Dermis microvascular lymphatic vessel endothelial cell (primary cell): Measurements from ENCODE around the gene PTBP1. TPM values are rescaled to one million over a fixed set of nuclear protein-coding genes. Genes with fewer than 3 reads are reported as not detected.

ENCODE experiments used
- DNase-seq, 2 donors: peaks; one replicate each; pipeline versions ENCODE4 v3.0.0 to v3.0.0-alpha.2; 2010; ENCODE audit warnings: low read depth in 2 of 2
- total RNA-seq: library from RNA; depleted of rRNA; stranded (reverse); fragments of >200 nt; gene quantifications from 2 replicates; pipeline ENCODE4 v1.2.1, GENCODE V29; 2014

PTBP1 gene
- total RNA-seq, 1 donor from 2014 or later: 128 TPM

DNA sequence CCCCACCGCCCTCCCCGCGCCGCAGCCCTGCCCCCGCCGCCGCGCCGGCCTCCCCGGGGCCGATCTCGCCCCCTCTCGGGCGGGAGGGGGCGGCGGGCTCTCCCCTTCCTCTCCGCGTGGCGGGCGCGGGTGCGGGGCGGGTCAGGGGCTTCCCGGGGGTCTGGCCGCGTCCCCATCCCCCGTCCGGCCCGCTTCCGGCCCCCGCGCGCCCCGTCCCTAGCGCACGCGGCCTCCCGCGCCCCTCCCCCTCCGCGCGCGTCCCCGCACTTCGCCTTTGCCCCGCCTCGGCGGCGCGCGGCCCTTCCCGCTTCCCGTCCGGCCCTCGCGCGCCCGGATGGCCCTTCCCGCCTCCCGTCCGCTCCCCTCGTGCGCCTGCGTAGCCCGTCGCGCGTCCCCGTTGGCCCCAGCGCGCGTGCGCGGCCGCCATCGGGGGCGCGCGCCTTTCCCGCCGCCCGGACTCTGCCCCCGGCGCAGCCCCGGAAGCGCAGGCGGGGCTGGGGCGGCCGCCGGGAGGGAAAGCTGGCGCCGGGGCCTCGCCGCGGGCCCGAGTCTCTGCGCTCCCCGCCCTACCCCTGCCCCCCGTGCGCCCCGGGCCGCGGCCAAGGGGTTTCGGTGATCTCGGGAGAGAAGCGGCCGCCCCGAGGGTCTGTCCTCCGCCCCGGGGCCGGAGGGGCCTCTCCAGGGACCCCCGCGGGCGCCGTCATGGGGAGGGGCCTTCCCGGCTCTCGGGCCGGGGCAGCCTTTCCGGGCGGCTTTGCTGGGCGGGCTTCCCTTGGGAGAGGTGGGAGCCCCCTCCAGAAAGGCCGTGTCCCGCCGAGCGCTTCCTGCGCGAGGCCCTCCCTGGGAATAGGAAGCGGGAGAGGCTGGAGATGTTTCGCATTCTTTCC is 519 bp downstream of the PTBP1 start:
- peak; percentile 69 to 91 for DNase-seq

DNA sequence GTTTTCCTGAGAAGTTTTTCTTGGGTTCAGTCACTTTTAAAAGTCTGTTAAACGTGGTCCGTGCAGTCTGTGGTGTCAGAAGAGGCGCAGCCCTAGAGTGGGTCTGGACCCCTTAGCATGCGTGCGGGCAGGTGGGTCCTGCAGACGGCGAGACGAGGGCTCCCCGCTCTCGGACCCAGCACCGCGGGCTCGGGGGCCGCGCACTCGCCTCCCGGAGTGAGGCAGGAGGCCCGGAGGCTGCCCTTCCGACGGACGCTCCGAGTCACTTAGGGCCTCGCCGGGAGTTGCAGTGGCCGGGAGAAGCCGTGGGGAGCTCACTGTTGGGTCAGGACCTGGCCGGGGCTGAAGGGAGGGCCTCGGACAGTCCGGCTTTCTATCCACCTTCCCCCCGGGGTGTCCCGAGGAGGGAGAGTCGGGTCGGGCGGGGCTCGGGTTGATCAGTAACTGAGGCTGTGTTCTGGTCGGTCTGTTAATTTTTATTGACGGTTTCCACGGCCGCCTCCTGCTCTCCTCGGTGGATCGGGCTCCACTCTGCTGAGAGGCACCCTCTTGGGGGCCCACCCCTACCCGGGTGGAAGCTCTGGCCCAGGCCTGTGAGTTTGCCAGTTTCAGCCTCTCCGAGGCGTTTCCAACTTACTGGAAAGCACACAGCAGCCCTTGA is 1.3 kb downstream of the PTBP1 start:
- DNase-seq: no peak

DNA sequence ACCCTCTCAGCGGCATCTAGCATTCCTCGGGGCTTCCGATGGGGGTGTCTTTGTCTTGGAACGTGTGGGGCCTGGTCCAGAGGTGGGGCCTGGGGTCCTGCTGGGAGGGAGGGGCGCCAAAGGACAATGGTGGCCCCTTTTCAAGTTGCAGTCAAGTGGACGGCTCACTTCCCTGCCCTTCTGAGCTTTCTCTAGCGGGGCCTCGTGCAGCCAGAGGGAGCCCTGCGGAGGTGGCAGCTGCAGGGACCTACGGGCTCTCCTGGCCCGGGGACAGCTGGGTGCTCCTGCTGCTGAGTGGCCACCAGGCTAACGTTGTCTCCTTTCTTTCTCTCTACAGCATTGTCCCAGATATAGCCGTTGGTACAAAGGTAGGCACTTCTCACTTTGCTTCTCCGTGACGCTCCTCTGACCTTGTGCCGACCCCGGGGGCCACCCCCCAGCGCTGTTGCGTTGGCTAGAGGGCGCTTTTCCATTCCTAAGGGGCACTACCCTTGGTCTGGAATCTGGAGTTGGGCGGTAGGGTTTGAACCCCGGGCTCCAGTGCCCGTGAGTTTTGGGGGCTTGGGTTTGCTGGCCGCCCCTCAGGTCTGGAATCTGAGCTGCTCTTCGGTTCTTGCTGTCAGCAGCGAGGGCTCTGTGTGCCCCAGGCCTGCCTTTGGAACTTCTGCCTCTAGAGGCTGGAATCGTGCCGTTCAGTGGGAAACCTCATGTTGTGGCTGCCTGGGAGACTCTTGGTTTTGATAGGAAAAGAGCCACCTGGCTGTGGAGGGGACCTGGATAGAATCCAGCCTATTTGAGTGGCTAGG is 2.0 kb downstream of the PTBP1 start:
- DNase-seq: peak in 1 of 2 donors; percentile 49

DNA sequence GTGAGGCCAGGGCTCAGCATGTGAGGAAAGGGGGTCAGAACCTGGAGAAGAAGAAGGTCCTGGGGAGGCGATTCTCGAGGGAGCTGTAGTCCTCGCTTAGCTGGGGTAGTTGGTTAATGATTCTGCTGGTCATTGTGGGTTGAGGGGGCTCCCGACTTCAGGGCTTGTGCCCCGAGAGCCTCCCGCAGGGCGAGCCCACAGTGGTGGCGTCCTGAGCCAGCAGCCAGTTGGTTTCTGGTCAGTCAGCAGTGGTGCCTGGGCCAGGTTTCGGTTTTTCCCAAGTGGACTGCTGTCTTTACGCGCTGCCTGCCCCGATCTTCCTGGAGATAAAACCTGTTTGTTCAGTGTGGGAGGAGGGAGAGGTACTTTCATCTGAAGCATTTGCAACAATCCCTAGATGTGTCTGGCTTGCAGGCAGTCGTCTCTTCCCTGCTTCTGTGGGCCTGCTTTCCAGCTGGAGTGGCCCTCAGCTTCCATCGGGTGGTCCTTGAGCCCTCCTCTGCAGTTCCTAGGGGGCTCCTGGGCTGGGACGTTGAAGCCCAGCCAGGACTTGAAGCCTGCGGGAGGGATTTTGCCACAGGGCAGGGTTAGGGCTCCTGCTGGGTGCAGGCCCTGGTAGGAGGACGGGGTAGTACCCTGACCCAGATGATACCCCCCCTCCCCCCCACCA is 3.2 kb downstream of the PTBP1 start:
- DNase-seq: peak in 1 of 2 donors; percentile 42

GRCh38 chr19:801030-801860 is 4.0 kb downstream of the PTBP1 start:
- DNase-seq: peak in 1 of 2 donors; percentile 44

- peak in 1 of 2 donors; percentile 58 for DNase-seq
Observed at GRCh38 chr19:801861-802497, 4.7 kb downstream of the PTBP1 start.

- DNase-seq: peak in 1 of 2 donors; percentile 40
Observed at GRCh38 chr19:802498-803098, 5.3 kb downstream of the PTBP1 start.

DNA sequence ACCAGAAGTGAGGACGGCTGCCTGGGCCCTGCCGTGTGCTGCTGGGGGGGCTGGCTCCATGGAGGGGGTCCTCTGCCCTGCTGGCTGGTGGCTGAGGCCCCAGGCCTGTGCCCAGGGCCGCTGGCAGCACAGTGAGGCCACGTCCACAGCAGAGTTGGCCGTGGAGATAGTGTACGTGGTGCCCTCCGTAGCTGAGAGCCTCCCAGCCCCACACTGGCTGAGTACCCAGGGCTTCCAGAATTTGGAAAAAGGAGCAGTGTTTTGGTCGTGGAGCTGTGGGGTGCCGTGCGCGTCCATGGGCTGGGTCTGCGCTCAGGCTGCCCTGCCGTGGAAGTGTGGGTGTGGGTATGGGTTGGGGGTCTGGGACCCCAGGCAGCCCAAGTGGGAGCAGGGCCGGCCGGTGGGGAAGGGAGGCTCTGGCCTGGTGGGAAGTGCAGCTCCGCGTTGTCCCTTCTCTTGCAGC is 5.9 kb downstream of the PTBP1 start:
- no peak for DNase-seq

DNA sequence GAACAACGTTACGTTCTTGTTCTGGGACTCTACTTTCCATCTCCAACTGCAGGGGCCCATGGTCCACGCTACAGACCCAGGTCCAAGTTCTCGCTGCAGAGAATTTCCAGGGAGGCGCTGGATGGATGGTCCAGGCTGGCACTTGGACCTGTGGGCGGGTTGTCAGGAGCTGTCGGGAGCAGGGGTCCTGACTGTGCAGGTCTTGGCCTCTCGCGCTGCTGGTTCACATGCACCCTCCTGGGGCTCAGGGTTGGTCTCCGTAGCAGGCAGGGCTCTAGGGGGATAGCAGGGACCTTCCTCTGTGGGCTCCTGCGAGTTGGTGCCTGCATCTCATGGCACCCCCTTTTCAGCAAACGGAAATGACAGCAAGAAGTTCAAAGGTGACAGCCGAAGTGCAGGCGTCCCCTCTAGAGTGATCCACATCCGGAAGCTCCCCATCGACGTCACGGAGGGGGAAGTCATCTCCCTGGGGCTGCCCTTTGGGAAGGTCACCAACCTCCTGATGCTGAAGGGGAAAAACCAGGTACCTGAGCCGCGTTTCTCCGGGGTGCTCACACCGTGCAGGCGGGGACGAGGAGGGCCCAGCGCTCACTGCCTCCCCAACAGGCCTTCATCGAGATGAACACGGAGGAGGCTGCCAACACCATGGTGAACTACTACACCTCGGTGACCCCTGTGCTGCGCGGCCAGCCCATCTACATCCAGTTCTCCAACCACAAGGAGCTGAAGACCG is 6.6 kb downstream of the PTBP1 start:
- DNase-seq: no peak

DNA sequence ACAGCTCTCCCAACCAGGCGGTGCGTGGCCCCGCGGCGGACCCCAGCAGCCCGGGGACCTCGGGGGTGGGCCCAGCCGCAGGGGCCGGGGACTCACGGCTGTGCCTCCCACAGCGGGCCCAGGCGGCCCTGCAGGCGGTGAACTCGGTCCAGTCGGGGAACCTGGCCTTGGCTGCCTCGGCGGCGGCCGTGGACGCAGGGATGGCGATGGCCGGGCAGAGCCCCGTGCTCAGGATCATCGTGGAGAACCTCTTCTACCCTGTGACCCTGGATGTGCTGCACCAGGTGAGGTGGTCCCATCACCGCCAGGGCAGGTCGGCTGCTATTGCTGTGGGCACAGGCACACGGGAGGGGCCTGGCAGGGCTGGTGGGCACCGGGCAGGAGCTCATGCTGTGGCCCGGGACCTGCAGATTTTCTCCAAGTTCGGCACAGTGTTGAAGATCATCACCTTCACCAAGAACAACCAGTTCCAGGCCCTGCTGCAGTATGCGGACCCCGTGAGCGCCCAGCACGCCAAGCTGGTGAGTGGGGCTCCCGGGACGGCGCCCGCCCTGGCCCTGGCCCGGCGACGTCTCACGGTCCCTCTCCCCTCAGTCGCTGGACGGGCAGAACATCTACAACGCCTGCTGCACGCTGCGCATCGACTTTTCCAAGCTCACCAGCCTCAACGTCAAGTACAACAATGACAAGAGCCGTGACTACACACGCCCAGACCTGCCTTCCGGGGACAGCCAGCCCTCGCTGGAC is 7.3 kb downstream of the PTBP1 start:
- no peak for DNase-seq

DNA sequence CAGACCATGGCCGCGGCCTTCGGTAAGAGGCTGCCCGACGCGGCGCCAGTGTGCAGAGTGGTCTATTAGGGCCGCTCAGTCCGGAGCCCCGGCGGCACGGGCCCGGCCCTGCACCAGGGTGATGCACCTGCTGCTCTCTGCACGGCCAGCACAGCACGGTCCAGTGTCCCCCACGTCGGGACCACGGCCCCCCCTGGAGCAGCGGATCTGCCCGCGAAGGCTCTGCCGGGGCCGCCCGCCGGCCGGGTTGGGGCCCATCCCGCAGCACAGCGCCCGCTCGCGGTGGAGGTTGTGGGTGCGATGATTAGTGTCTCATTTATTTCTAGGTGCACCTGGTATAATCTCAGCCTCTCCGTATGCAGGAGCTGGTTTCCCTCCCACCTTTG is 7.9 kb downstream of the PTBP1 start:
- no peak for DNase-seq

DNA sequence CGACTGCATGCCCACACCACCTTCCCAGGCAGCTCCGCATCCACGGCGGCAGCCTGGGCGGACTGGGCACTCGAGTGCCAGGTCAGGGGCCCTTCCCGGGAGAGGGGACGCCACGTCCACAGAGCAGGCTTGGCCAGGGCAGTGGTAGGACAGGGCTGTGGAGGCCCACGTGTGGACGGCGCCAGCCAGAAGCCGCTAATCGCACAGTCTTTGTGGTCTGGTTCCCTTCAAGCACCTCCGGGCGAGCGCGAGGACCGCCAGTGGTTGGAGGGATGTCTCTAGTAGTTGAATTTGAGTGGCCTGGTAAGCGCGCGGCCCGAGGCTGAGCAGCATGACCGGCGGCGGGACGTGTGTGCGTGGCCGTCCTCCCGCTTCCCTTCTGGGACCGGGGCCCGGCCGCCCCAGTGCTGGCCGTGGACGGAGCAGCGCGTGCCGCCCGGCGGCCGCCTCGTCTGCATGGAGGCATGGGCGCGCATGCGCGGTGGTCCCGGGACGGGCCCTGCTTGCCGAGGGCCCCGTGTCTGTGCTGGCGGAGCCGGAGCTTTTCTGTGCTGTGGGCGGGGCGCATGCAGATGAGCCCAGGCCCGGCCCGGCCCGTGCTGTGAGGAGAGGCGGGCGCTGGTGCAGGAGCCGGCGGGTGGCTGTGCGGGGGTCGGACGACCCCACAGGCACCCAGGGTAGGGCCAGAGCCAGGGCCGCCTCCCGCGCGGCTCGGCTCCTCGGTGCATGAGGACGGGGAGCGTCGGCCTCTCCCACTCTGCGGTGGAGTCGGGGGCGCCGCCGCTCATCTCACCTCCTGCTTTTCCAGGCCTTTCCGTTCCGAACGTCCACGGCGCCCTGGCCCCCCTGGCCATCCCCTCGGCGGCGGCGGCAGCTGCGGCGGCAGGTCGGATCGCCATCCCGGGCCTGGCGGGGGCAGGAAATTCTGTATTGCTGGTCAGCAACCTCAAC is 8.6 kb downstream of the PTBP1 start:
- DNase-seq: no peak

DNA sequence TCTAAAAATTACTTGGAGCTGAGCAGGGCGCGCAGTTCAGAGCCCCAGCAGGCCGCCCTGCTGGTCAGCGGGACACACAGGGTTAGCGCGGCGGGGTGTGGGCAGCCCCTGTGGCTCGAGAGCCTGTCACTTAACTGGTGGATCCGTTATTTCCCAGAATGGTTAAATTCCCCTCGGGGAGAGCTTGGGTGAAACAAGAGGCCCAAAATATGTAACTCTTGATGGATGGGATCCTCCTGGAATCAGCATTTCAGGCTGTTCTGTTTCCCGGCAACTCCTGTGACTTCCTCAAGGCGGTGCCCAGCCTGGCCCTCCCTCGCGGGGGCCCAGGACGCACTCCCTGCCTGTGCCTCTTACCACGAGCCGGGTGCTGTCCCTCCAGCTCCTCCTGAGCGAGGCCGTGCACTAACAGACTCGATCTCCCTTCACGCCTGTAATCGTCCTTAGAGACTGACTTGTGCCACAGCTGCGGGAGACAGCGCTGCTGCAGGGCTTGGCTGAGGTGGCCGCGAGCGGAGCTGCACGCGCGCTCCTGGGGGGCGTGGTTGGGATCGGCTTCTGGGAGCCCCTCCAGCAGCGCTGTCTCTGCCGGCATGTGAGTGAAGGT is 9.7 kb downstream of the PTBP1 start:
- no peak for DNase-seq

DNA sequence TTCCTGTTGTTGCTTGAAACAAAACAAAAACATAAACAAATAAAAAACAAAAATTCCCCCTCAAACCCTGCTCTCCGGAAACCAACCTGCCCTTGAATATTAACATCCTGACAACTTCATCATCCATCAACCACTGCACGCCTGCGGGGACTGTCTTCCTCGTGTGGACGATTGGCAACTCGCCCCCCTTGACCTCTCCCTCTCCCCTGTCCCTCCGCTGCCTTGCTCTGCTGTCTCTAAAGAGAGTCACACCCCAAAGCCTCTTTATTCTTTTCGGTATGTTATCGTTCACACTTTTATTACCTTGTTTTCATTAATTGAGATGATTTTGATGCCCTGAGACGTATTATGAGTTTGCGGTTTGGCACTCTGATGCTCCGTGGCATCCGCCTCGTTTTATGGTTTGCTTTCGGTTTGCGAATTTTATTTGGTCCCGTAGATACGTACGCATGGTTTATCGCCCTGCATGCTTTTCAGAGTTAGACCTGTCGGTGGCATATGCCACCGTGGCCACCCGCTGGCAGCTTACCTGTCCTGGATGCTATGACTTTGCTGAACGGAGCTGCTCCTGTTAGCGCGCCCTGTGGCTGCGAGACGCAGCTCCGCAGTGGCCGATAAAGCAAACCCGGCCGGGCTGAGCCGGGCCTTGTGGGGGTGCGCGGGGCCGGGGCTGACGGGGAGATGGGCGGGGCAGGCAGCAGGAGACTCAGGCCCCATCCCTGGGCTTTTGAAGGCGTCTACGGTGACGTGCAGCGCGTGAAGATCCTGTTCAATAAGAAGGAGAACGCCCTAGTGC is 10.6 kb downstream of the PTBP1 start:
- DNase-seq: no peak

DNA sequence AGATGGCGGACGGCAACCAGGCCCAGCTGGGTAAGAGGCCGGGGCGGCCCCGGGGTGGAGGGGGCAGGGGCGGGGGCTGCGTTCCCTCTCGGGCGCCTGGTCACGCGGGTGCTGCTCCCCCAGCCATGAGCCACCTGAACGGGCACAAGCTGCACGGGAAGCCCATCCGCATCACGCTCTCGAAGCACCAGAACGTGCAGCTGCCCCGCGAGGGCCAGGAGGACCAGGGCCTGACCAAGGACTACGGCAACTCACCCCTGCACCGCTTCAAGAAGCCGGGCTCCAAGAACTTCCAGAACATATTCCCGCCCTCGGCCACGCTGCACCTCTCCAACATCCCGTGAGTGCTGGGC is 11.1 kb downstream of the PTBP1 start:
- no peak for DNase-seq
